Neural progenitor cell (in vitro differentiated cells): ENCODE measurements around the gene KCNE2.

Experiments
- EZH2 ChIP-seq: fragments of 200-600 bp; sonication (generic); IDR thresholded peaks from 2 replicates; pipeline ENCODE4 v1.6.1; 2017; ENCODE audit warnings: antibody characterized with exemption, mild to moderate bottlenecking, moderate library complexity
- TF ChIP-seq, protein P1 (sequence below): fragments of 200-600 bp; sonication (generic); IDR thresholded peaks from 2 replicates; pipeline ENCODE4 v1.5.1; 2017; ENCODE audit warnings: antibody characterized with exemption, mild to moderate bottlenecking

DNA sequence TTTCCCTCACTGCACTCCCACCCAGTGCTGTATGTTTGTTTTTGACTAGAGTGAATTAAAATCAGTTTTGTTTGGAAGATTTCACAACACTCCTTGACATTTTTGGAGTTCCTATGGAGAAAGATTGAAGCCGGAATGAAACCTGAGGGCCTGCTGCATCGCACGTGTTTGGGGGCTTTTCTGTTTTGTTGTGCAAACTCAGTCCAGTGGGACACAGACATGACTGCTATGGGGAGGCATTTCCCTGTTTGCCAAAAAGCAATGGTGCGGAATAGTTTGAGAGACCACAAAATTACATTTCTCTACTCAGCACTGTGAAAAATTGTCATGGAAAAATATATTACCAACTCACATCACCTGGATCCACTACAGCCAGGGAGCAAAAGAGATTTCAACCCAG is 43.8 kb upstream of the KCNE2 start:
- TF ChIP-seq, protein P1, sequence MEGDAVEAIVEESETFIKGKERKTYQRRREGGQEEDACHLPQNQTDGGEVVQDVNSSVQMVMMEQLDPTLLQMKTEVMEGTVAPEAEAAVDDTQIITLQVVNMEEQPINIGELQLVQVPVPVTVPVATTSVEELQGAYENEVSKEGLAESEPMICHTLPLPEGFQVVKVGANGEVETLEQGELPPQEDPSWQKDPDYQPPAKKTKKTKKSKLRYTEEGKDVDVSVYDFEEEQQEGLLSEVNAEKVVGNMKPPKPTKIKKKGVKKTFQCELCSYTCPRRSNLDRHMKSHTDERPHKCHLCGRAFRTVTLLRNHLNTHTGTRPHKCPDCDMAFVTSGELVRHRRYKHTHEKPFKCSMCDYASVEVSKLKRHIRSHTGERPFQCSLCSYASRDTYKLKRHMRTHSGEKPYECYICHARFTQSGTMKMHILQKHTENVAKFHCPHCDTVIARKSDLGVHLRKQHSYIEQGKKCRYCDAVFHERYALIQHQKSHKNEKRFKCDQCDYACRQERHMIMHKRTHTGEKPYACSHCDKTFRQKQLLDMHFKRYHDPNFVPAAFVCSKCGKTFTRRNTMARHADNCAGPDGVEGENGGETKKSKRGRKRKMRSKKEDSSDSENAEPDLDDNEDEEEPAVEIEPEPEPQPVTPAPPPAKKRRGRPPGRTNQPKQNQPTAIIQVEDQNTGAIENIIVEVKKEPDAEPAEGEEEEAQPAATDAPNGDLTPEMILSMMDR: no peak
- no peak for TF ChIP-seq EZH2
